ENCODE results near the gene HELZ2. TPM values are rescaled to one million over a fixed set of nuclear protein-coding genes. Genes with fewer than 3 reads are reported as not detected.

The HELZ2 gene
- polyA plus RNA-seq, 1 of the 3 experiments (the other 2 are of a cell fraction): 7.6 TPM

- CTCF ChIA-PET: interaction anchor here (0.6 to 2.2 kb wide), 3 partner anchors 18 to 42 kb away, joined by 3 to 7 read pairs (median 4); no protein-coding TSS in a partner anchor
- Histone ChIP-seq H3K4me3 (ENCODE audit: low read depth in 2 of 2, low read length in 1 of 2) (no peak overlapping the region), H3K9me2 (no peaks in the 10 kb centered on the region), H3K79me2 (ENCODE audit: insufficient read depth) (no peaks in the 10 kb centered on the region), H3K4me2 (no peak overlapping the region), H2AFZ (ENCODE audit: low read depth) (no peak overlapping the region), H3F3A (replicated peaks; ENCODE audit: insufficient read depth) (peaks cover 5% of the 10 kb centered on the region), H4K20me1 (ENCODE audit: insufficient read depth) (no peaks in the 10 kb centered on the region), H3K27me3 (ENCODE audit: insufficient read depth) (no peaks in the 10 kb centered on the region), H3K9ac (no peak overlapping the region), H3K9me3 (no peaks in the 10 kb centered on the region), H3K27ac (ENCODE audit: low read depth in 2 of 2, low read length in 1 of 2) (no peak overlapping the region), H3K4me1 (ENCODE audit: control insufficient read depth in 1 of 2, insufficient read depth in 2 of 2, low read depth in 1 of 2, low read length in 1 of 2) (peaks cover 0 to 21% of the 10 kb centered on the region in 2 experiments; a peak in 1 of 4 replicates), H3K36me3 (replicated peaks in 1 of 2; ENCODE audit: control insufficient read depth in 1 of 2, insufficient read depth in 2 of 2, low read length in 1 of 2) (no peaks in the 10 kb centered on the region)
- peak; percentile 52 for DNase-seq
- TF ChIP-seq SMC3 (IDR thresholded peaks at IDR 0.05; ENCODE audit: low read depth, low read length): peak; percentile 35; the same call in 1 of the 2 replicates
- peak; percentile 71 for TF ChIP-seq RAD21 (IDR thresholded peaks at IDR 0.05; ENCODE audit: low read length)
- TF ChIP-seq GABPA (IDR thresholded peaks at IDR 0.05; ENCODE audit: low read depth): no peak
- TF ChIP-seq MXI1 (IDR thresholded peaks at IDR 0.05; ENCODE audit: low read depth, low read length): no peak
- TF ChIP-seq NFIC (IDR thresholded peaks at IDR 0.05; ENCODE audit: borderline replicate concordance): no peak
- TF ChIP-seq JUND (IDR thresholded peaks at IDR 0.05): no peak
- no peak for TF ChIP-seq ELF1 (IDR thresholded peaks at IDR 0.05)
- peak; percentile 43 for TF ChIP-seq CTCF (IDR thresholded peaks at IDR 0.05)
- no peak for TF ChIP-seq YY1 (IDR thresholded peaks at IDR 0.05; ENCODE audit: low read depth)
- WGBS (ENCODE audit: low lambda C conversion rate): 66% methylated on average over 10 of the region's 12 CpGs
- POLR2A ChIA-PET: no interaction called here
These were observed 6.9 kb upstream of the HELZ2 start for GRCh38 chr20:63580796-63581461.

GRCh38 chr20:63579017-63579694, 5.1 kb upstream of the HELZ2 start:
- CTCF ChIA-PET: interaction anchor here (1.0 kb wide), 1 partner anchor 73 kb away, joined by 3 read pairs; no protein-coding TSS in a partner anchor
- Histone ChIP-seq H3K79me2 (ENCODE audit: insufficient read depth) (no peaks in the 10 kb centered on the region), H3K4me2 (no peak overlapping the region), H3K36me3 (replicated peaks in 1 of 2; ENCODE audit: control insufficient read depth in 1 of 2, insufficient read depth in 2 of 2, low read length in 1 of 2) (no peaks in the 10 kb centered on the region), H3F3A (replicated peaks; ENCODE audit: insufficient read depth) (peaks cover 5% of the 10 kb centered on the region), H3K27ac (ENCODE audit: low read depth in 2 of 2, low read length in 1 of 2) (no peak overlapping the region), H3K9ac (no peak overlapping the region), H3K27me3 (ENCODE audit: insufficient read depth) (no peaks in the 10 kb centered on the region), H3K9me3 (no peaks in the 10 kb centered on the region), H3K4me1 (ENCODE audit: control insufficient read depth in 1 of 2, insufficient read depth in 2 of 2, low read depth in 1 of 2, low read length in 1 of 2) (peaks cover 3 to 29% of the 10 kb centered on the region in 2 experiments; a peak in 2 of 4 replicates), H3K9me2 (no peaks in the 10 kb centered on the region), H4K20me1 (ENCODE audit: insufficient read depth) (no peaks in the 10 kb centered on the region), H3K4me3 (ENCODE audit: low read depth in 2 of 2, low read length in 1 of 2) (no peak overlapping the region), H2AFZ (ENCODE audit: low read depth) (no peak overlapping the region)
- 73% methylated on average over 17 of the region's 19 CpGs for WGBS (ENCODE audit: low lambda C conversion rate)
- POLR2A ChIA-PET: no interaction called here
- DNase-seq: no peak
- TF ChIP-seq ELF1 (IDR thresholded peaks at IDR 0.05) (no peak), TAF1 (IDR thresholded peaks at IDR 0.05; ENCODE audit: borderline replicate concordance, low read depth, low read length) (no peak), RCOR1 (IDR thresholded peaks at IDR 0.05; ENCODE audit: low read length) (no peak), FOXM1 (IDR thresholded peaks at IDR 0.05; ENCODE audit: low read depth) (no peak), RAD21 (IDR thresholded peaks at IDR 0.05; ENCODE audit: low read length) (no peak), JUND (IDR thresholded peaks at IDR 0.05) (no peak), FOSL2 (IDR thresholded peaks at IDR 0.05; ENCODE audit: borderline replicate concordance, low read depth) (no peak), GATA2 (CRISPR knock-in tag; IDR thresholded peaks at IDR 0.05) (no peak), REST (IDR thresholded peaks at IDR 0.05; ENCODE audit: low read depth, low read length) (no peak)

All from SK-N-SH (cell line).